Left forelimb (tissue), 1 donor: ENCODE measurements around the gene CAMK2N2.

Experiments
- DNase-seq: peaks from one replicate; pipeline ENCODE4 v3.0.0-alpha.2; 2018; ENCODE audit warnings: low spot score

The CAMK2N2 gene

DNA sequence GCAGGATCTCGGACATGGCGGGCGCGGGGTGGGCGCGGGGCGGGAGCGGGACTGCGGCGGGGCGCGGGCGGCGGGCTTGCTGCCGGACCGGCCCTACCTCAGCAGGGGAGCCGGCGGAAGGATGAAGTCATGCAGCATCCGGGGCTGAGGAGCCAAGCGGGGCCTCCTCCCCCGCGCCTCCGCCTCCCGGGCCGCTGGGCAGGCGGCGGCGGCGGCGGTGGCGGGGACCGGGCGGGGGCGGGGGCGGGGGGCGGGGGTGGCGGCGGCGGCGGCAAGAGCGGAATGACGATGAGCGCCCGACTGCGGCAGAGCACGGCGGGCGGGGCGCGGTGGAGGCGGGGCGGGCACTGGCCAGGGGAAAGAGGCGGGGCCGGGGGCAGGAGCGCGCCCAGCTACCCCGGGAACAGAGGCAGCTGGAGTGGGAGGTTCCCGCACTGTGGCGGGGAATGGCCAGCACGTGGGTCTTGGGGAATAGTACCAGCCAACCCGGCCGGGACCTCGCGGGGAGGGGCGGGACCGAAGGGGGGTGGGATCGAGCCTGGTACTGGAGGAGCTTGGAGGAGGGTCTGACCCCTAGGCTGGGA lies at the start of gene CAMK2N2:
Gene CAMK2N2, minus strand, starts transcription at position 284 of the 584 bp plus-strand sequence. Its CDS starts 268 bp downstream, at position 16.
- no peak for DNase-seq

DNA sequence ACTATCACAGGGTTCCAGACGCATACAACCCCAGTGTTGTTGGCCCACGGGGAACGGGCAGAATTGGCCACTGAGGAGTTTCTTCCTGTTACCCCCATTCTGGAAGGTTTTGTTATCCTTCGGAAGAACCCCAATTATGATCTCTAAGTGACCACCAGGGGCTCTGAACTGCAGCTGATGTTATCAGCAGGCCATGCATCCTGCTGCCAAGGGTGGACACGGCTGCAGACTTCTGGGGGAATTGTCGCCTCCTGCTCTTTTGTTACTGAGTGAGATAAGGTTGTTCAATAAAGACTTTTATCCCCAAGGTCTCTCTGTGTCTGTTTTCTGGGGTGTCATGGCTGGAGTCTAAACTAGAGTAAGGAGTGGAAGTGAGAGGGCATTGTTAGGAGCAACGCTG lies 47.4 kb upstream of the CAMK2N2 start:
- DNase-seq: no peak

DNA sequence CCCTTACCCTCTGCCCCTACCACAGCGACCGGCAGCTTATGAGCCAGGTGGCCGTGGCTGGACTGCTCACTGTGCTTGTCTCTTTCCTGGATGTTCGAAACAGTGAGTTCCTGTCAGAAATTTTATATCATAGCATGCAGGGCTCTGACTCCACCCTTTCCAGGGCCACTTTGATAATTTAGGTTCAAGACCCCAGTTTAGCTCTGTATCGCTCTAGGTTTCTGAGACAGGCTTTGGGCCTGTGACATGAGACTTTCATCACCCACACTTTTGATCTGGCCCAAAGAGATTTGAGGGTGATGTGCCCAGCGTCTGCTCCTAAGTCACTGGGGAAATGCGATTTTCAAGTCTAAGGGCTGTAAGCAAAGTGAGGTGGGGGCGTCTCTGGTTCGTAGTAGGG lies 46.6 kb upstream of the CAMK2N2 start:
- DNase-seq: no peak

DNA sequence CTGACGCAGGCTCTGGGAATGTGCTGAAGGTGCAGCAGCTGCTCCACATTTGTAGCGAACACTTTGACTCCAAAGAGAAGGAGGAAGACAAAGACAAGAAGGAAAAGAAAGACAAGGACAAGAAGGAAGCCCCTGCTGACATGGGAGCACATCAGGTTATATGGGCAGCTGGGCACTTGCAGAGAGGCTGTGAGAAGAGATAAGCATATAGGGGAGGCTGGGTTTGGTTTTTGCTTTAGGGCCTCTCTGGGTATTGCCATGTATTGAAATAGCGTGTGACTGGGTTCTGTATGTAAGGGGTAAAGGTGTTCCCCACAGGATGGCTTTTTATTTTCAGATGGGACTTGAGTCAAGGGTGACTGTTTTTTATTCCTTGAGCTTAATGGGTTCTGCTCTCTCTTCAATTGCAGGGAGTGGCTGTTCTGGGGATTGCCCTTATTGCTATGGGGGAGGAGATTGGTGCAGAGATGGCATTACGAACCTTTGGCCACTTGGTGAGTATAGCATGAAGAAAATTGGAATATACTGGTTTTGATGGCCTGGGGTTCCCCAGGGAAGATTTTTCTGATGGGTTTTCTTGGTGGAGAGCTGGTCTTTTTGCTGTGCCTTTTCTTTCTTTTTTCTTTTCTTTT lies 45.1 kb upstream of the CAMK2N2 start:
- no peak for DNase-seq

DNA sequence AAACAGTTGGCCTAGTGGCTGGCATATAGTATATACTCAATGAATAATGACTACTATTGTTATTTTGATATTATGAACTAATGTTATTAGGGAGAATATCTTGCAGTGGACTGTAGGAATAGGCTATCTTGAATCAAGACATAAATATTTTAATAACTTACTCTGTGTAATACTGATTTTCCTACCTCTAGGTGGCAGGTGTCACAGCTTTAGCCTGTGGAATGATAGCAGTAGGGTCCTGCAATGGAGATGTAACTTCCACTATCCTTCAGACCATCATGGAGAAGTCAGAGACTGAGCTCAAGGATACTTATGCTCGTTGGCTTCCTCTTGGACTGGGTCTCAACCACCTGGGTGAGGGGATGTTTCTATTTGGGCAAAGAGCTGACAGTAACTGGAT lies 44.2 kb upstream of the CAMK2N2 start:
- DNase-seq: no peak

DNA sequence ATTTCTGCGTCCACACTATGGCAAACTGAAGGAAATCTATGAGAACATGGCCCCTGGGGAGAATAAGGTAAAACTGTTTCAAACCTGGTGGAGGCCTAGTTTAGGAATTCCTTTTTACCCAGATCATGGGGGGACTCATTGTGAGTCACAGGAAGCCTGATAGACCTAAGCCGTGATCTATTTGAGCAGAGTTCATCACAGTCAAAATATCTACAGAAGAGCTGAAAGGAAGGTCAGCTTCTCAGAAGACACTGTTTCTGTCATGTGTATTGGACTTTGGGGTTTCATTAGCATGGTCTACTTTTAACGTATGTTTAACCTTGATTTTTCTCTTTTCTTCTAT lies 39.0 kb upstream of the CAMK2N2 start:
- no peak for DNase-seq

DNA sequence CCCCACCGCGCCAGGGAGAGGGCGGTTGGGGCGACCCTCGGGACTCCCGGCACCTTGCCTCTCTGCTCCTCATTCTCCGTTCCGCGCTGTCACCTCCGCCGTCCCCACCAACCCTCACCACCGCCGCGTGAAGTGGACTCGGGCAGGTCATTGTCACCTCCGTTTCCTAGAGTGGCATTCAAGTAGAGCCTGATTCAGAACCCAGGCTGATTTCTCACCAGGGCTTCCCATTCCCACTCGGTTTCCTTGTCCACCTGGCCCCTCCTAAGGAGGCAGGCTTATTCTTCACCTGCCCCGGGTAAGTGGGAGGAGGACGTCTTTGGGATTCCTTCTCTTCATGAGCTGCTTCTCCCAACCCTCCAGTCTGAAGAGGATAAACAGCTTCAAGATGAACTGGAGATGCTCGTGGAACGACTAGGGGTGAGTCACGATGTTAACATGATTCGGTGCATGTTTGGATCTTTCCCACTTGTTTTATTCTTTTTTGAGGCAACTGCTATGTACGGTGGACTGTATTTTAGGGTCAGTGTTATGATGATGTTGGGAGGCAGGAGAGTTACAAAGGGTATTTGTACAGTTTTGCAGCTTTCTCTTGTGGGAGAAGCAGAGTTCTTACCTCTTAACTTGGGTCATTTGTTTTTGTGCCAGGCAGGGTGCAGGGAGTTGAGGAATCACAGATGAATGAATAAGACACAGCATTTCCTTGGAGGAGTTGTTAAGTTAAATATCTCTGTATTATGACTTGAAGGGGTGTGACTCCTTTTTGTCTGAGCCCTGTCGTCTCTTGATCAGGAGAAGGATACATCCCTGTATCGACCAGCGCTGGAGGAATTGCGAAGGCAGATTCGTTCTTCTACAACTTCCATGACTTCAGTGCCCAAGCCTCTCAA lies 38.4 kb upstream of the CAMK2N2 start:
- no peak for DNase-seq

DNA sequence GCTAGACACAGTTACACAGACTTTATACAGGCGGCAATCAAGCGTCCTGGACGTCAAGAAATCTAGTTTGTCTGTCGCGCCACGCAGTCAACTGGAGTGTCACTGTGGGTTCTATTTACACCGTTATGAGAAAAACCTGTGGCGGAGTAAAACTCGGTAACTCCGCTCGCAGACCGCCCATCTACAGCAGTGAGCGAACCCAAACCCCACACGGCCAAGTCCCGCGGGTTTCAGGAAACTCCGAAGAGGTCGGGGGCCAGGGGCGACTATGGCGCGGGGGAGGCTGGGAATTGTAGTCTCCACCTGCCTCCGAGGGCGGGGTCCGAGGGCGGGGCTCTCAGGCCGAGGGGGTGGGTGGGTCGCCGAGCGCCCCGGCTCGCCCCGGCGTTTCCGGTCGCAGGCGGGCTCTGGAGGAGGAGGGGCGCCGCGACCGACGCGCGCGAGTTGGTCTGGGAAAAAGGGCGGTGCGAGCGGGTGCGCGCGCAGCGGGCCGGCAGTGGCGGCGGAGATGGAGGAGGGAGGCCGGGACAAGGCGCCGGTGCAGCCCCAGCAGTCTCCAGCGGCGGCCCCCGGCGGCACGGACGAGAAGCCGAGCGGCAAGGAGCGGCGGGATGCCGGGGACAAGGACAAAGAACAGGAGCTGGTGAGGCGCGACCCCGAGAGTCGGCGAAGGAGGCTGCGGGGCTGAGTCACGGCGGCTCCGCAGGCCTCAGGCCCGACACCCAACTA lies 37.6 kb upstream of the CAMK2N2 start, which contains the start of gene PSMD2:
Gene PSMD2, plus strand, starts transcription at position 483 of the 729 bp plus-strand sequence. Its CDS starts 26 bp downstream, at position 509.
- peak; percentile 99 for DNase-seq

DNA sequence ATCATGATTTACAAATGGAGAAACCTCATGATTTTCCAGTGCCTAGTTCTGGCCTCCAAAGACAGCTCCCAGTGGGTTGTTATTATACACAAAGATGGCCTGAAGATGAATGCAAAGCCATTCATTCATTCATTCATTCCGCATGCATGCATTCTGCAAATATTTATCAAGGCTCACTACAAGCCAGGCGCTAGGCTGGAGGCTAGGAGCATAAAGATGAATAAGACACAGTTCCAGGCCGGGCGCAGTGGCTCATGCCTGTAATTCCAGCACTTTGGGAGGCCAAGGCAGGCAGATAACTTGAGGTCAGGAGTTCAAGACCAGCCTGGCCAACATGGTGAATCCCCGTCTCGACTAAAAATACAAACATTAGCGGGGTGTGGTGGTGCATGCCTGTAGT lies 35.3 kb upstream of the CAMK2N2 start:
- no peak for DNase-seq

DNA sequence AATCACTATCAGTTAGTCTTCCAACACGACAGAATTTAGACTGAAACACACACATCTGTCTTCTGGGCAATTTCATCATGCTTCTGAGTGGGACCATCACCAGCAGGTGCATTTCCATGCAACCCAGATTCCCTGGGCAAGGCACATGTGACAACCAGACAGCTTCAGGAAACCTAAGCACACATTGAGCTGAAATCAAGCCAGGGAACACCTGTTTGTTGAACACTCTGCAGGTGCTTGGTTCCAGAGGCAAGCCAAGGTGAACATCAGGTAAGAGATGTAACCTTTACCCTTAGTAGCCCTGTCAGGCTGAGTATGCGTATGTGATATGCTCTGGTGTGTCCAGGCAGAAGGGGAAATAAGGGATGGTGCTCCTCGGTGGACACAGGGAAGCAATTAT lies 34.4 kb upstream of the CAMK2N2 start:
- DNase-seq: no peak

DNA sequence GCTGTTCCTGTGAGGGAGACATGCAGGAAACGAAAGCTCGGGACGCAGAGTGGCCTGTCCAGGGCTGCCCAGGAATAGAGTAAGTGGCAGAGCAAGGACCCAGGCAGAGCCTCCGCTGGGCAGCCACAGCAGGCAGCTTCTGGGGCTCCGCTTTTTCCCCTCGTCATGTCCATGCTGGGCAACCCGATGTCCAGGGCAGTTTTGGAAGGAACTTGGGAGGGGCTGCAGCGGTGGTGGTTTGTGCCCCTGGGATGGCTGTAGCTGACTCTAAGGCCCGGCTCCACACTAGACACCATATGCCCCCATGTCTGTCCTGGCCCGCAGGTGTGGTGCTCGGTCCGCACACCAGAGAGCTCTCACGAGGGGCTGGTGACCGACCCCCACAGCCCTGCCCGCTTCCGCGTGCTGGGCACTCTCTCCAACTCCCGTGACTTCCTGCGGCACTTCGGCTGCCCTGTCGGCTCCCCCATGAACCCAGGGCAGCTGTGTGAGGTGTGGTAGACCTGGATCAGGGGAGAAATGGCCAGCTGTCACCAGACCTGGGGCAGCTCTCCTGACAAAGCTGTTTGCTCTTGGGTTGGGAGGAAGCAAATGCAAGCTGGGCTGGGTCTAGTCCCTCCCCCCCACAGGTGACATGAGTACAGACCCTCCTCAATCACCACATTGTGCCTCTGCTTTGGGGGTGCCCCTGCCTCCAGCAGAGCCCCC lies 30.5 kb upstream of the CAMK2N2 start:
- DNase-seq: no peak

DNA sequence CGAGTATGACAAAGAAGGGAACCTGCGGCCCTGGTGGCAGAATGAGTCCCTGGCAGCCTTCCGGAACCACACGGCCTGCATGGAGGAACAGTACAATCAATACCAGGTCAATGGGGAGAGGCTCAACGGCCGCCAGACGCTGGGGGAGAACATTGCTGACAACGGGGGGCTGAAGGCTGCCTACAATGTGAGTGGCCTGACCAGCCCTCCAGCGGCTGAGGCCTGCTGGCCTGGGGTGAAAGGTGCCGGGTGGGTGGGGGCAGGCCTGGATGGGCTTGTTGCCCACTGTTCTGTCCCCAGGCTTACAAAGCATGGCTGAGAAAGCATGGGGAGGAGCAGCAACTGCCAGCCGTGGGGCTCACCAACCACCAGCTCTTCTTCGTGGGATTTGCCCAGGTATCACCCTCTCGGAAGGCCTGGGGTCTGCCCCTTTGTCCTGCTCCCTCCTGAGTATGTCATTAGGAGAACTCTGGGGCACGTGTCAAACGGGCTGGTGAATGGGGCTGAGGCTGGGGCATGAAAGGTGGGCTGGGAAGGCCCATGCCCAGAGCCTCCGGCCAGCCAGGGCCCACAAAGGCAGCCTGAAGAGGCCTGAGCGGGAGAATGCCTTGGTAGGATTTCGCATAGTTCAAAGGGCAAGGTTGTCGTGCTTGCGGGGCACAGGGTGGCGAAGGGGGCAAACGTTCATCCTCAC lies 29.8 kb upstream of the CAMK2N2 start:
- DNase-seq: no peak

DNA sequence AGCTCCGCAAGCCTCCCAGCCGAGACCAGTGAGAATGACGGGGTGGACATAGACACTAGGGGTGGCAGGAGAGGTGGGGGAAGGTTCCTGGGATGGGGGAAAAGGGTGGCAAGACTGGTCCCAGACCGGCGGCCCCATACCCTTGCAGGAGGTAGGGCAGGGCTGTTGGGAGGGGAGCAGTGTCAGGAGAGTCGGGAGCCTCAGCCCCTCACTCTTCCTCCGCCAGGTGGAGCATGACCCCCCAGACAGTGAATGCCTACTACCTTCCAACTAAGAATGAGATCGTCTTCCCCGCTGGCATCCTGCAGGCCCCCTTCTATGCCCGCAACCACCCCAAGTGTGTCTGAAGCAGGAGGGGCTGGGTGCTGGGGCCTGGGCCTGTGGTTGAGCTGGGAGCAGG lies 29.0 kb upstream of the CAMK2N2 start:
- no peak for DNase-seq

DNA sequence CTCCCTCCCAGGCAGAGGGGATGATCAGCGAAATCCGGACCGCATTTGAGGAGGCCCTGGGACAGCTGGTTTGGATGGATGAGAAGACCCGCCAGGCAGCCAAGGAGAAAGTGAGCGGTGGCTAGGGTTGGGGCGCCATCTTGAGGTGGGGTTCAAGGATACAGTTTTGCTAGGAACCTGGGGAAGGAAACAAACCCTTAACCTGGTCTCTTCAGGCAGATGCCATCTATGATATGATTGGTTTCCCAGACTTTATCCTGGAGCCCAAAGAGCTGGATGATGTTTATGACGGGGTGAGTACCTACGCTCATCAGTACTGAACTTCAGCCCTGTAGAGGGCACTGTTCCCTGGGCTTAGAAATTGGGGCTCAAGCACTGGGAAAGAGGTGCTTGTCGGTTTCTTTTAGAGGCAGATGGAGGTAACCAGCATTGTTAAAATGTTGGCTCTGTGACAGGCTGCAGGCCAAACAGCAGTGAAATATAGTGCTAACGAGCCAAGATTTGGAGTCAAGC lies 28.1 kb upstream of the CAMK2N2 start:
- no peak for DNase-seq

DNA sequence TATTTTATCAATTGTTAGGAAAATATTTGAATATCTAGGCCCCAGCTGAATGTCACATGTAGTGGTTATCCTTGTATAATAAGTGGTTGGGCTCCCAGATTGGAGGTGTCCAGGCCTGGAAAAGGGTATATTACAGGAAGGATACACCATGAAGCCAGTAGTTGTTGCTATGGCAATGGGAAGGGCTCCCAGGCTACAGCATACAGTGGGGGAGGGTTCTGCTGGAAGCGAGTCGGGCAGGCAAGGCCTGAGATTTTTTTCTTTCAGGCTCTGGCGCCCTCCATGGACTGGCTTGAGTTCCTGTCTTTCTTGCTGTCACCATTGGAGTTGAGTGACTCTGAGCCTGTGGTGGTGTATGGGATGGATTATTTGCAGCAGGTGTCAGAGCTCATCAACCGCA lies 23.3 kb upstream of the CAMK2N2 start:
- DNase-seq: peak; percentile 78

DNA sequence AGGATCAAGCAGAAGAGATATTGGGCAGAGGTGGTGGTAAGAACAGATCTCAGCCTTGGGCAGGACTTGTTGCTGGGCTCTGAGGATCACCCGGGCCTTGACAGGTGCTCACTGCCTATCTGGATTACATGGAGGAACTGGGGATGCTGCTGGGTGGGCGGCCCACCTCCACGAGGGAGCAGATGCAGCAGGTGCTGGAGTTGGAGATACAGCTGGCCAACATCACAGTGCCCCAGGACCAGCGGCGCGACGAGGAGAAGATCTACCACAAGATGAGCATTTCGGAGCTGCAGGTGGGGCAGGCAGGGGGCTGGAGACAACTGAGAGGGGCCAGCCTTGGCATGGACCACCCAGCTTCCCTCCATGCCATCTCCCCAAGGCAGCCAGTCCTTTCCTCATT lies 22.3 kb upstream of the CAMK2N2 start:
- DNase-seq: no peak

DNA sequence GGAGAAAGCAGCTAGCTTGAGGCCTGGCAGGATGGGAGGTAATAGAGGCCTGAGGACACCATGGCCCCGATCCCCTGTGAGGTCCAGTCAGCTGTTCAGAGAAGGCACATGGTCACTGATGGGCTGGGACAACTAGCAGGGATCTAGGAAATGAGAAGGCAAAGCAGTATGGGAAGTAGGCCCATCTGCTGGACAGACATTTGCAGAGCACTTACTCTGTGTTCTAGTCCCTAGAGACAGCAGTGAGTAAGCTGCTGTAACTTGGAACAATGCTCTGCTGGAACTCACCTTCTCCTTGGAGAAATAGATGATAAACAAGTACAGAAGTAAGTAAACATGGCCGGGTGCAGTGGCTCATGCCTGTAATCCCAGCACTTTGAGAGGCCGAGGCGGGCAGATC lies 21.6 kb upstream of the CAMK2N2 start:
- DNase-seq: no peak

DNA sequence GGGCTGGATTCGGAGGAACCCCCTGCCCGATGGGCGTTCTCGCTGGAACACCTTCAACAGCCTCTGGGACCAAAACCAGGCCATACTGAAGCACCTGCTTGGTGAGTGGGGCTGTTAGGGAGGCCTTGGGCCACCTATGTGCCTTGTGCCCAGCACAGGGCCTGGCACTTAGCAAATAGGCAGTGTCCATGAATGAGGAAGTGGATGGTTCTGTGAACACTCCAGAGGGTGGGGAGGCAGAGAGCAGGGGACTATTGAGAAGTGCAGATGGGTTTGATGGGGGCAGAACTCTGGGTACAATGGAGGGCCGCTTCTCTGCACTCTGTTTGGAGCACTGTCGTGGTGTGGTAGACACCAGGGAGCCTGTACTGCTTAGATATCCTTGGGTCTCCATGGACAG lies 16.0 kb upstream of the CAMK2N2 start:
- DNase-seq: no peak

DNA sequence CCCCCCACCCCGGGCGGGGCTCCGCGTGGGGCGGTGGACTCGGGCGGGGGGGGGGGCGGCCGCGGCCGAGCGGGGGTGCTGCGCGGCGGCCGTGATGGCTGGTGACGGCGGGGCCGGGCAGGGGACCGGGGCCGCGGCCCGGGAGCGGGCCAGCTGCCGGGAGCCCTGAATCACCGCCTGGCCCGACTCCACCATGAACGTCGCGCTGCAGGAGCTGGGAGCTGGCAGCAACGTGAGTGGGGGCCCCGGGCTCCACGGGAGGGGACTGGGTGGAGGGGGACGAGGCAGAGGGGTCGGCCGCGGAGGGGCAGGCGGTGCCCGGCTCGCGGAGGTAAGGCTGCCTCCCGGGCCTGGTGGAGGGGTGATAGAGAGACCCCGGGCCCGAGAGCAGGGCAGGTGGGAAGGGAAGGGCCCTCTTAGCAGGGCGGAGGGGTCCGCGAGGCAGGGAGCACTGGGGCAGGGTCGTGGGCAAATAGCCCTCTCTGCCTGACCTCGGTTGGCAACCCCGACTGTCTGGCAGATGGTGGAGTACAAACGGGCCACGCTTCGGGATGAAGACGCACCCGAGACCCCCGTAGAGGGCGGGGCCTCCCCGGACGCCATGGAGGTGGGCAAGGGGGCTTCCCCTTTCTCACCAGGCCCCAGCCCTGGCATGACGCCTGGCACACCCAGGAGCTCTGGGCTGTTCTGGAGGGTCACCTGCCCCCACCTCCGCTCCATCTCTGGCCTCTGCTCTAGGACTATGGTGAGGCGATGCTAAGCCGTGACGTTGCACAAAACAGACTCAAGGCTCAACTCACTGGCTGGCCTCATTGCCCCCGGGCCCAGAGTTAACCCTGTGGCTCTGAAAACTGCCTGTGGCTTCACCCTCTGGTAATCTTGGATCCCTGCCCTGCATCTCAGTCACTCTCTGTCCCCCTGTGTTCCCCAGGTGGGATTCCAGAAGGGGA lies 14.9 kb upstream of the CAMK2N2 start, which contains the start of gene ECE2:
Gene ECE2, plus strand, starts transcription at position 62 of the 950 bp plus-strand sequence. Its CDS starts 132 bp downstream, at position 194.
- DNase-seq: no peak

DNA sequence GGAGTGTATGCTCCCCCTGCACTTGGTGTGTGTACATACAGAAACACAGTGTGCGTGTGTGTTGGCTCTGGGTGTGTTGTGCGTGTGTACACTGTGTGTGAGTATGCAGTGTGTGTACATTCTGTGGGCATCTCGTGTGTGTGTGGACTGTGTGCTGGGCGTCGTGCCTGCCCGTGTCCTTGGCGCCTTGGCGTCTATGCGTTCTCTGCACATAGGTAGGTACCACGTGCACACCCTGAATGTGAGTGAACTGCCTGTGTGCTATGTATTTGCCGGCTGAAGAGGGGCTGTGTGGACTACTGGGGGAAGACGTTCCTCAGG lies 14.0 kb upstream of the CAMK2N2 start:
- no peak for DNase-seq
